ENCODE data around the gene MPND.
A peak's percentile ranks its signal among the peaks of the same experiment; 100 is the strongest.

The MPND gene

GRCh38 chr19:4405977-4406376 lies 62.6 kb downstream of the MPND start:
- peak overlapping the region; percentile 82 for H3K27ac ChIP-seq
- no peak for TF ChIP-seq CTCF (conservative IDR thresholded peaks at IDR 0.05)

DNA sequence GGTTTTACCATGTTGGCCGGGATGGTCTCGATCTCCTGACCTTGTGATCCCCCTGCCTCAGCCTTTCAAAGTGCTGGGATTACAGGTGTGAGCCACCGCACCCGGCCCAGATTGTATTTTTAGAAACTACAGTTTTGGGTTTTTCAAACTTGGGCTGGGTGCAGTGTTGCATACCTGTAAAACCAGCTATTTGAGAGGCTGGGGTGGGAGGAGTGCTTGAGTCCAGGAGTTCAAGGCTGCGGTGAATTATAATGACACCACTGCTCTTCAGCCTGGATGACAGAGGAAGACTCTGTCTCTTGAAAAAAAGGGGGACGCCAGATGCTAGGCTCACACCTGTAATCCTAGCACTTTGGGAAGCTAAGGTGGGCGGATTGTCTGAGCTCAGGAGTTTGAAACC lies 63.3 kb downstream of the MPND start:
- peak overlapping the region; percentile 82 for H3K27ac ChIP-seq
- no peak for TF ChIP-seq CTCF (conservative IDR thresholded peaks at IDR 0.05)

- H3K27ac ChIP-seq, result peak overlapping the region; percentile 1; the same call in 1 of the 2 replicates
- TF ChIP-seq CTCF (conservative IDR thresholded peaks at IDR 0.05), result no peak
Observed at GRCh38 chr19:4409123-4409933, 66.0 kb downstream of the MPND start.
